ENCODE data around the gene RFX4.

Gene RFX4

GRCh38 chr12:106645465-106646330 is 62.9 kb downstream of the RFX4 start:
- DNase-seq (ENCODE audit: low read depth in 3 of 3, low spot score in 1 of 3): no peak

GRCh38 chr12:106646472-106646871 is 63.7 kb downstream of the RFX4 start:
- no peak for DNase-seq (ENCODE audit: low read depth in 3 of 3, low spot score in 1 of 3)

DNA sequence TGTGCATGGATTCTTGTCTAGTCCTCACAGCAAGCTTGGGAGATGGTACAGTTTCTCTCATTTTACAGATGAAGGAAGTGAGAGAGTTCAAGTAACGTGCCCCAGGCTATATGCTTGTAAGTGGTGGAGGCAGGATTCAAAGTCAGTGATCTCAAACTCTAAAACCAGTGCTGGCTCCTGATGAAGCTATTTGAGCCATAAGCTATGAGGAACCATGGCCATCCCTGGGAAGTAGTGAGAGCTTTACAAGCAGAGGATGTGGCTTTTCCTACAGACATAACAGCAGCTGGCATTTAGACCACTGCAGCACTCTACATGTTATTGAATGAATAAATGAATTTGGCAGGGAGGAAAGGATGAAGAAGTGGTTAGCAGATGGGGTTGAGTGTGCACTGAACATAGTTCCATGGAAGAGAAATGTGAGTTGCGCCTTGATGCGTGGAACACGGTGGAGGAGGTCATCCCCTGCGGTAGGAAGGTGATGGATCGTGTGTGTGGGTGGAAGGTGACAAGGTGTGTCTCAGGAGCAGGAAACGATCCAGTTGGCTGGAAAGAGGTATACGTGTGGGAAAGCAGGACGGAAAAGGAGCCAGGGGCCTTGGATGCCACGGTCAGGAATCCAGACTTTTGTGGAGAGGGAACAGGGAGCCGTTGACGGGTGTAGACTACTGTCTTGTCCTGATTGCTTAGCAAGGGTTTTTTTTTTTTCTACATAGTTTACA is 65.2 kb downstream of the RFX4 start:
- DNase-seq (ENCODE audit: low read depth in 3 of 3, low spot score in 1 of 3): no peak

DNA sequence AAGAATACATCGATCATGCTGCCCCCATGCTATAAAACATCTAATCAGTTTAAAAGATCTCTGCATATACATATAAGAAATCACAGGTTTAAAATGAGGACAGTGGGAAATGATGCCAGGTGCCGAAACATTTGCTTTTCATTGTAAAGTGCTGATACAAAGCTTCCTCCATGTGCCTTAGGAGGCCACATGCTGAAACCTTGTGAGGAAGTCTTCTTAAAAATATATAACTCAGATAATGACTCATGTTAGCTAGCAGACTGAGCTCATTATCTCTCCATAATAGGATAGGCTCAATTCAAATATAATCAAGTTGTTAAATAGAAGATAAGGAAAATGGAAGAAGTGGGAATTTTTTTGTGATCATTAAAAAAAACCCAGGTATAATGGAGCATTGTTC is 65.9 kb downstream of the RFX4 start:
- no peak for DNase-seq (ENCODE audit: low read depth in 3 of 3, low spot score in 1 of 3)

- DNase-seq (ENCODE audit: low read depth in 3 of 3, low spot score in 1 of 3): no peak
These were observed 68.7 kb downstream of the RFX4 start for GRCh38 chr12:106651552-106651951.

GRCh38 chr12:106652510-106653015 is 69.8 kb downstream of the RFX4 start:
- DNase-seq (ENCODE audit: low read depth in 3 of 3, low spot score in 1 of 3): no peak

DNA sequence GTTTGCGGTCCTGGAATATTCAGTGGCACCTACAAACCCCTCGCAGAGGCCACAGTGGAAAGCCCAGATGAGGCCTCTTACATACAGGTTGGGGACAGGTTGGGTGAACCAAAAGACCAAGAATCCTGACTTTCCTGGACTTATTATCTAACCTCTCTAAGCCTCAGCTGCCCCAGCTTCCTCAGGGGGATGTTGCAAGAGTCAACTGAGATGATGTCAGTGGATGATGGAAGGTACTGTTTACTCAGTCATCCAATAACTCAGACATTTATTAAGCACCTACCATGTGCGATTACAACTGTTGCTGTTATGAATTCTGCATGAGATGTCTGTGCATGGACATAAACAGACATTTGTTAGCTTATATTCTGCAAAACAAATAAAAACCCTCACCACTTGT is 72.8 kb downstream of the RFX4 start:
- no peak for DNase-seq (ENCODE audit: low read depth in 3 of 3, low spot score in 1 of 3)

- DNase-seq (ENCODE audit: low read depth in 3 of 3, low spot score in 1 of 3): no peak
These were observed 74.7 kb downstream of the RFX4 start for GRCh38 chr12:106657488-106657887.

DNA sequence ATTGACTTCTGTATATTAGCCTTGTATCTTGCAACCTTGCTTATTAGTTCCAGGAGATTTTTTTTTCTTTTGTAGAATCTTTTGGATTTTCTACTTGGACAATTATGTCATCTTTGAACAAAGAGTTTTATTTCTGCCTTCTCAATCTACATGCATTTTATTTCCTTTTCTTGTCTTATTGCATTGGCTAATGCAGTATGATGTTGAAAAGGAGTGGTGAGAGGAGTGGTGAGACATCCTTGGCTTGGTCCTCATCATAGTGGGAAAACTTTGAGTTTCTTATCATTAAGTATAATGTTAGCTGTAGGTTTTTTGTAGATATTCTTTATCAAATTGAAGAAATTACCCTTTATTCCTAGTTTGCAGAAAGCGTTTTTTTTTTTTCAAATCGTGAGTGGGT is 80.6 kb downstream of the RFX4 start:
- DNase-seq (ENCODE audit: low read depth in 3 of 3, low spot score in 1 of 3): no peak

GRCh38 chr12:106669216-106669615 is 86.4 kb downstream of the RFX4 start:
- DNase-seq (ENCODE audit: low read depth in 3 of 3, low spot score in 1 of 3): no peak

DNA sequence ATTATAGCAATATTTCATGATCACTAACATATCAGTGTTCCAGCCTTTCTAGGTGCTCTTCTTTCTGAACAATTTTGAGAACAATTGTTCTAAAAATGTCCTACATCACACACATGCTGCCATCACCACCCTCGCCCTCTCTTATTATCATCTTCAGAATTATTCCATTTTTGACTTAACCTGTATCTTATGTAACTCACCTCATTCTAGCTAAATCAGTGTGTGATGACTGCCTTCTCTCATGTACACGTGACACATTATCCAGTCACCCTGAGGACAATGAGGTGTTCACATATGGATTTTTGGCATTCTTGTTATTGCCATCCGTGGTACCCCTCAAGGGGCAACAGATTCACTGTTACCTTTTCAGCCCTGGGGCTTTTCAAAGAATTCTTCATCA is 87.3 kb downstream of the RFX4 start:
- DNase-seq (ENCODE audit: low read depth in 3 of 3, low spot score in 1 of 3): no peak

GRCh38 chr12:106671840-106672239 is 89.0 kb downstream of the RFX4 start:
- DNase-seq (ENCODE audit: low read depth in 3 of 3, low spot score in 1 of 3): no peak

DNA sequence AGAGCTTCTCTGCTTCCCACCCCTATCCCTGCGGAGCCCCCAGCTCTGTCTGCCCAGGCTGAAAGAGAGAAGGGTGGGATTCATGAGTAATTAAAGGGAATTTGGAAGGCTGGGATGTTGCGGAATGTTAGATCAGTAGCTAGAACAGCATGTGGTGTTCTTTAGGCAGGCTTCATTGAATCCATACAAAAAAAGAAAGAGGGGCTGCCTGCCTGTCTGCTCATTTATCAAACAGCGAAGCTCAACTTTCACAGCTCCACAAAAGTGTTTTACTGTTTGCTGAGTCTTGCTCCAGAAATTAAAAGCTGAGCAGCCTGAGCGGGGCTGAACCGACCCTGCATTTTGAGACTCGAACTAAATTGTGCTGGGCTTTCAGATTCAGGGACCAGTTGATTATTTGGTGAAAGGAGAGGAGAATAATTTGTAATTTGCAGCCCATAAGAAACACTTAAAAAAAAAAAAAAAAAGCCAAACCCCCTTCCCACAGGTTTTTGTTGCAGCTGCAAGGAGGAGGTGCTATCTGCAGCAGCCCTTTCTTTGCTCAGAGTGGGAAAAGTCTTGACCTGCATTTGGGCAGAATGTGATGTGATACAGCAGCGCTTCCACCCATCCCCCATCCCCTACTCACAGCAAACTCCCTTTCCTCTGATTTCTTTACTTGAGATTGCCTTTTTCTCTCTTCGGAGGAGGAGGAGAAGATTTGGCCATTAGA is 89.7 kb downstream of the RFX4 start:
- DNase-seq (ENCODE audit: low read depth in 3 of 3, low spot score in 1 of 3): no peak

DNA sequence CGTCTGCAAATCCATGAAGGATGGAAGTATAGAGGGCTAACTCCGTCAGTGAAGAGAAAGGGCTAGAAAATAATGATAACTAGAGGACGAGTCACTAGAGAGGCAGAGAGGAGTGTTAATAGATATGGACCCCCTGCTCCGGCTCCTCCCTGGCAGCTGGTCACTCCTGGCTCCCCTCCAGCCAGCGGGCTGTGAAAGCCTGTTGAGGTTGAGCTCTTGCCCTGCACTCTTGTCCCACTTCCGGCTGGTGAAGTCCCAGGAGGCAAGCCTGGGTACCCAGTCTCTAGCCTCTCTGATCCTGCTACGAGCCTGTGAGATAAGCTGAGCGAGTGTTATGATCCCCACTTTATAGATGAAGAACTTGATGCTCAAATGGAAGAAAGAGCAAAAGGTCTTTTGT is 90.3 kb downstream of the RFX4 start:
- DNase-seq (ENCODE audit: low read depth in 3 of 3, low spot score in 1 of 3): no peak

DNA sequence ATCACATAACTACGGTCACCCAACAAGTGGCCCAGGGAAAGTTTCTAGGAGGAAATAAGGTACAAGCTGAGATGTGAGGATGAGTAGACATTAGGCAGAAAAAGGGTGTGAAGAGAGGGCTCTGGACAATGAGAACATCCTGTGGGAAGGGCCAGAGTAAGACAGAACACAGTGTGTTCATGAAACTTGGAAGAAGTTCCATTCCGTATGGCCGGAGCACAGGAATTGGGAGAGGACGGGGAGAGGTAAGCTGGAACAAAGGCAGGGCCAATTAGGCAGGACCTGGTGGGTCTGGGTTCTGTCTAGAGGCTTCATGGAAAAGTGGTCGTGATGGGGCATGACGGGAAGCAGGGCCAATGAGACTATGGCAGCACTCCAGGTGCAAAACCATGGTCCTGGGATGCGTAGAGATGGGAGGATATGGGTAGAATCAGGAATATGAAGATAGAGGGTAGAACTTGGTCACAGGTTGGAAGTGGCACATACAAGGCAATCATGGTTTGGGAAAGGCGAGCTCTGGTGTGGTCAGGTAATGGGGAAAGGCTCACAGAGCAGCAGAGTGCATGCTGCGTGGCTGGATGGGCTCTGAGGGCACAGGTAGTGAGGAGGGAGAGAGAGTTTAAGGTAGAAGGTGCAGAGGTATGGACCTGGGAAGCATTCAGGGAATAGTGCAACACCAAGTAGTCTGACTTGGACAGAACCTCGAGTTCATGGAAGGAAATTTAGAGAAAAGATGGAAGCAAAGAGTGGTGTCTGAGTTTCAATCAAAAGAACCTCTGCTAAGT is 93.0 kb downstream of the RFX4 start:
- no peak for DNase-seq (ENCODE audit: low read depth in 3 of 3, low spot score in 1 of 3)

- no peak for DNase-seq (ENCODE audit: low read depth in 3 of 3, low spot score in 1 of 3)
These were observed 96.8 kb downstream of the RFX4 start for GRCh38 chr12:106679574-106679973.

DNA sequence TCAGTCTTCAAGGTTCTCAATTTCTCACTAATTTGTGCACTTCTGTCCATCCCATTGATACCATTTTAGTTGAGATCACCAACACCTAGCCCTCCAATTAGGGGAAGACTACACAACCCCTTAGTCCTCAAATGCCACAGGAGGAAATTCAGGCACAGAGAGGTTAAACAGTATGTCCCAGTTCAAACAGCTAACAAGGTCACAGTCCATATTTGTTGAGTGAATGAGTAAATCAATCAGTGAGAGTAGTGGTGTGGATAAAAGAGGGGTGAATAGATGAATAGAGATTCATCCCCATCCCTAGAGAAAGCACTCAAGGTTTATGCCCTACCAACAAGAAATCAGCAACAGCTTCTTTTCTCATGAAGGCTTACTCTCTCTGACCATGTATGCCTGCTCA is 97.5 kb downstream of the RFX4 start:
- DNase-seq (ENCODE audit: low read depth in 3 of 3, low spot score in 1 of 3): no peak

DNA sequence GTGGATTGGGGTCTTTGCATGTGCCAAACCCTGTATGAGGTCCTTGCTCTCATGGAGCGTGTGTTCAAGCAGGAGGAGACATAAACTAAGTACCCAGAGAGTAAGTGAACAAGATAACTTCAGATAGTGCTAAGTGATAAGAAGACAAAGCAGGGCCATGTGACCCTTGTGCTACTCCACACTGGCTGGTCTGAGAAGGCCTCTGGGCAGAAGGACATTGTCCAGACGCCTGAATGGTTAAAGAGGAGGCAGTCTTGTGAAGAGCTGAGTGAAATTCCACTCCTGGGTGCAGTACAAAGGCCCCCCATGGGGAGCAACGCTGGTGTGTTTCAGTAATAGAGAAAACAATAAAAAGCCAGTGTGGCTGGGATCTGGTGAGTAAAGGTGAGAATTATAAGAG is 98.4 kb downstream of the RFX4 start:
- DNase-seq (ENCODE audit: low read depth in 3 of 3, low spot score in 1 of 3): no peak

DNA sequence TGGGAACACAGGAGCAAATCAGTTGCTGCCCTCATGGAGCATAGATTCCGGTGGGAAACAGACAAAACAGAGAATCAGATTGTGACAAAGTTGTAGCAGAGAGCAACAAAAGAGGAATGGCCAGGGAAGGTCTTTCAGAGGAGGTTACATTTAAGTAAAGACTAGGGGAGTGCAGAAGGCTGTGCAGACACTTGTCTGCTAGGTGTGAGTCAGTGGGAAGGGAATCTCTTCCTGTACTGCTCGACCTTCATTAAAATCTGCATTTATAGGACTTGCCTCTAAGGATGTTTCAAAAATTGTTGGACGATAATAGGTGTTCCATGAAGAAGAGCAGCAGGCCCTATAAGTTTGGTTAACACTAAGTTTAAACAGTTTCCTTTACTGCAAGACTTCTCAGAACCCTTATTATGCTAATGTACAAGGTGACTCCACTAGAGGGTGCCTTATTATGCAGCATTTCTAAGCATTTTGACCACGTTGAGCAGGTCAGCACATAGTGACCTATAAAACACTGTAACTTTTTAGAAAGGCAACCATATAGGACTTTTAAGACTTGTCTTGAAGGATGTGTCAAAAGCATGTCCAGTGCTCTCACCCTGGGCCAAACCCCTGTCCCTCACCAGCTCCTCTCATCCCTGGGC is 99.9 kb downstream of the RFX4 start:
- no peak for DNase-seq (ENCODE audit: low read depth in 3 of 3, low spot score in 1 of 3)

- no peak for DNase-seq (ENCODE audit: low read depth in 3 of 3, low spot score in 1 of 3)
These were observed 101.7 kb downstream of the RFX4 start for GRCh38 chr12:106684497-106684896.

DNA sequence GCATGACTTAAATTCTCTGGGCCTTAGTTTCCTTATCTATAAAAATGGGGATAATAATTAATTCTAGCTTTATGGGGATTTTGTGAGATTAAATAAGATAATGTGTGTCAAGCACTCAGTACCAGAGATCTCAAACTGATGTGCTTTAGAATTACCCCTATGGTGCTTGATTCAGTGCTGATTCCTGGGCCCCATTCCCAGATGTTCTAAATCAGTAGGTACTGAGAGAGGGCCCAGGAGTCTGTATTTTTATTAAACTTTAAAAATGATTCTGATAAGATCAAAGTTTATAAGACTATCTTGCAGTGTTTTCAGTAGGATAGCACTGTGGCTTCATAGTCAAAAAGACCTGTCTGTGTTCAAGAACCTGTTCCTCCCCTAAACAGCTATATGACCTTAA is 102.6 kb downstream of the RFX4 start:
- DNase-seq (ENCODE audit: low read depth in 3 of 3, low spot score in 1 of 3): no peak

Measured in stimulated activated CD4-positive, alpha-beta T cell treated with anti-CD3 and anti-CD28 coated beads, TNF-alpha, amount 100 ng/mL, for 1 hour (primary cell).